IMR-90 (cell line): ENCODE data around the gene YIPF7. TPM values are rescaled to one million over a fixed set of nuclear protein-coding genes. Genes with fewer than 3 reads are reported as not detected.

Experiments
- ATAC-seq: fragments of 200-7000 bp; cut with Tn5 transposase; 2 replicates; pipeline ENCODE4 v1.9.1; 2020; ENCODE audit warnings: low read depth, mild to moderate bottlenecking, moderate library complexity
- BruUV-seq: library from RNA; stranded (reverse); fragments of 400-500 nt; replicated peaks from 2 replicates; lab custom pipeline; 2021; lab: Mats Ljungman, UMichigan
- CTCF ChIA-PET: fragments of 300-600 bp; formaldehyde crosslinking; extraction: SDS; loops from one replicate; lab custom pipeline; 2021; ENCODE audit warnings: antibody characterized with exemption; lab: Yijun Ruan, JAX
- POLR2A ChIA-PET: fragments of 300-600 bp; sonication (Branson Sonifier 250); formaldehyde crosslinking; loops from one replicate; lab custom pipeline; 2022; ENCODE audit warnings: antibody characterized with exemption; ENCODE audit not compliant: unreplicated experiment; lab: Charles Lee
- DNase-seq: peaks from one replicate; pipeline ENCODE4 v3.0.0; 2013
- H2AFZ ChIP-seq: replicated peaks from 2 replicates; pipeline ENCODE3; 2013; ENCODE audit warnings: low read length, mild to moderate bottlenecking; ENCODE audit not compliant: poor library complexity
- H2AK5ac ChIP-seq: 2 replicates; pipeline ENCODE4 v1.6.1; 2013; ENCODE audit warnings: low read depth, low read length, inconsistent platforms
- H2AK9ac ChIP-seq: replicated peaks from 2 replicates; pipeline ENCODE3; 2013; ENCODE audit warnings: mild to moderate bottlenecking, low read depth, low read length, moderate library complexity; ENCODE audit not compliant: poor library complexity
- H2BK120ac ChIP-seq: 2 replicates; pipeline ENCODE4 v1.6.1; 2013; ENCODE audit warnings: low read depth, low read length, inconsistent platforms
- H2BK15ac ChIP-seq: 3 replicates; pipeline ENCODE4 v1.6.1; 2013; ENCODE audit warnings: low read depth, low read length, inconsistent platforms
- H2BK20ac ChIP-seq: 2 replicates; pipeline ENCODE4 v1.6.1; 2013; ENCODE audit warnings: low read depth, mild to moderate bottlenecking, inconsistent platforms, low read length, moderate library complexity
- H2BK5ac ChIP-seq: 2 replicates; pipeline ENCODE4 v1.6.1; 2013; ENCODE audit warnings: mild to moderate bottlenecking, low read depth, low read length, inconsistent platforms; ENCODE audit not compliant: poor library complexity, severe bottlenecking
- H3K14ac ChIP-seq: replicated peaks from 2 replicates; pipeline ENCODE4 v1.6.1; 2013; ENCODE audit warnings: low read depth, low read length, inconsistent platforms
- H3K18ac ChIP-seq: 2 replicates; pipeline ENCODE4 v1.6.1; 2013; ENCODE audit warnings: low read depth, low read length, control low read depth
- H3K23ac ChIP-seq: 2 replicates; pipeline ENCODE4 v1.6.1; 2013; ENCODE audit warnings: low read depth, low read length, inconsistent platforms
- H3K27ac ChIP-seq: 2 replicates; pipeline ENCODE4 v1.5.1; 2013; ENCODE audit warnings: mild to moderate bottlenecking, control low read depth, low read length; ENCODE audit not compliant: insufficient read depth
- H3K27me3 ChIP-seq: 2 replicates; pipeline ENCODE4 v1.6.1; 2013; ENCODE audit warnings: low read length; ENCODE audit not compliant: control insufficient read depth, insufficient read depth
- H3K36me3 ChIP-seq: 2 replicates; pipeline ENCODE4 v1.6.1; 2013; ENCODE audit warnings: low read length, mixed read lengths; ENCODE audit not compliant: control insufficient read depth, insufficient read depth
- H3K4ac ChIP-seq: 2 replicates; pipeline ENCODE4 v1.6.1; 2013; ENCODE audit warnings: low read depth, low read length, inconsistent platforms
- H3K4me1 ChIP-seq: 2 replicates; pipeline ENCODE4 v1.6.1; 2013; ENCODE audit warnings: low read length, mixed read lengths; ENCODE audit not compliant: control insufficient read depth, insufficient read depth
- H3K4me2 ChIP-seq: 2 replicates; pipeline ENCODE4 v1.6.1; 2013; ENCODE audit warnings: low read depth, mild to moderate bottlenecking, control low read depth, low read length, moderate library complexity
- H3K4me3 ChIP-seq: 2 replicates; pipeline ENCODE4 v1.5.1; 2013; ENCODE audit warnings: low read depth, mild to moderate bottlenecking, control low read depth, low read length, moderate library complexity; ENCODE audit not compliant: insufficient read depth
- H3K56ac ChIP-seq: 2 replicates; pipeline ENCODE4 v1.6.1; 2013; ENCODE audit warnings: low read length, inconsistent platforms; ENCODE audit not compliant: insufficient read depth; ENCODE audit errors: extremely low read depth
- H3K79me1 ChIP-seq, 2 experiments: 2 replicates each; pipeline ENCODE4 v1.6.1; 2013; ENCODE audit warnings: low read length in 2 of 2, inconsistent platforms in 1 of 2, low read depth in 1 of 2
- H3K9ac ChIP-seq: 2 replicates; pipeline ENCODE4 v1.6.1; 2013; ENCODE audit warnings: low read depth, low read length, control low read depth
- H3K9me1 ChIP-seq: 2 replicates; pipeline ENCODE4 v1.6.1; 2013; ENCODE audit warnings: low read length, inconsistent platforms; ENCODE audit not compliant: insufficient read depth
- H3K9me3 ChIP-seq: 2 replicates; pipeline ENCODE4 v1.6.1; 2013; ENCODE audit warnings: low read length; ENCODE audit not compliant: control insufficient read depth, insufficient read depth
- H4K20me1 ChIP-seq: 2 replicates; pipeline ENCODE4 v1.6.1; 2013; ENCODE audit warnings: low read length, inconsistent platforms; ENCODE audit not compliant: insufficient read depth
- H4K5ac ChIP-seq: 2 replicates; pipeline ENCODE4 v1.6.1; 2013; ENCODE audit warnings: mild to moderate bottlenecking, low read depth, low read length, control low read depth
- H4K8ac ChIP-seq, 2 experiments: 2 replicates each; pipeline ENCODE4 v1.6.1; 2013; ENCODE audit warnings: low read depth in 2 of 2, low read length in 2 of 2, control low read depth in 1 of 2, inconsistent platforms in 1 of 2
- H4K91ac ChIP-seq: 2 replicates; pipeline ENCODE4 v1.6.1; 2013; ENCODE audit warnings: low read depth, low read length, inconsistent platforms; ENCODE audit not compliant: insufficient read depth
- POLR2A ChIP-seq: IDR thresholded peaks from 2 replicates; pipeline ENCODE4 v1.6.1; 2012; ENCODE audit warnings: mild to moderate bottlenecking, low read depth, low read length
- WGBS, 2 experiments: methylation state at CpG; one replicate each; pipeline versions ENCODE4 v1.1.5 to v1.1.7; 2013; ENCODE audit warnings: missing lambda C conversion rate in 2 of 2; ENCODE audit not compliant: insufficient read length in 1 of 2; ENCODE audit errors: extremely low coverage in 2 of 2; 5-methylcytosine and 5-hydroxymethylcytosine counted together
- dilution Hi-C: fragments of 300-500 bp; cut with HindIII; formaldehyde crosslinking; loops from one replicate; pipeline ENCODE4 v1.14.3; 2018; ENCODE audit warnings: low sequenced_read_pairs; ENCODE audit not compliant: unreplicated experiment
- in situ Hi-C: fragments of 300-500 bp; cut with MboI; formaldehyde crosslinking; loops from 3 replicates; pipeline ENCODE4 v1.14.3; 2019; ENCODE audit warnings: low sequenced_read_pairs, inconsistent platforms, mixed read lengths
- intact Hi-C: fragments of 100-400 bp; cut with micrococcal nuclease; formaldehyde crosslinking; loops from 2 replicates; pipeline ENCODE4 v1.10.0; 2022
- polyA plus RNA-seq, 3 experiments: library from polyadenylated mRNA; depleted of rRNA; stranded (reverse); fragments of >200 nt; gene quantifications; 2 replicates each; pipeline ENCODE4 v1.2.3, GENCODE V29; 2012; ENCODE audit warnings: low replicate concordance in 1 of 3
- total RNA-seq: library from RNA; depleted of rRNA; stranded (reverse); fragments of >200 nt; gene quantifications from 2 replicates; pipeline ENCODE4 v1.2.3, GENCODE V29; 2012

Gene YIPF7
- total and polyA plus RNA-seq, 2 of the 4 experiments (the other 2 are of a cell fraction), result not detected

- Histone ChIP-seq H2BK15ac (no peak overlapping the region), H4K8ac (no peak overlapping the region), H2AFZ (no peak overlapping the region), H2BK20ac (no peak overlapping the region), H3K4me3 (no peak overlapping the region), H3K9ac (no peak overlapping the region), H3K9me1 (no peaks in the 10 kb centered on the region), H3K36me3 (no peaks in the 10 kb centered on the region), H2AK5ac (no peak overlapping the region), H3K4me2 (no peak overlapping the region), H4K20me1 (no peaks in the 10 kb centered on the region), H3K4ac (no peak overlapping the region), H4K5ac (no peak overlapping the region), H3K23ac (no peak overlapping the region), H3K27ac (no peak overlapping the region), H3K14ac (no peak overlapping the region), H3K4me1 (no peaks in the 10 kb centered on the region), H3K56ac (no peak overlapping the region), H3K9me3 (no peaks in the 10 kb centered on the region), H3K18ac (no peak overlapping the region), H3K27me3 (no peaks in the 10 kb centered on the region), H3K79me1 (no peaks in the 10 kb centered on the region), H4K91ac (no peak overlapping the region), H2AK9ac (no peak overlapping the region), H2BK5ac (no peak overlapping the region), H2BK120ac (no peak overlapping the region)
- ChIA-PET CTCF (no interaction called here), POLR2A (no interaction called here)
- DNase-seq (no peak), ATAC-seq (no peak)
- dilution Hi-C loops (no loop called here), in situ Hi-C loops (no loop called here), intact Hi-C loops (no loop called here)
- no CpG with 5 or more reads among the region's 1 CpG for WGBS, 2 experiments
- TF ChIP-seq POLR2A, result no peak
- BruUV-seq, result no TSS peak
Measured at GRCh38 chr4:44646151-44646550, 5.3 kb downstream of the YIPF7 start.
